Measurements from ENCODE around the gene WDR87. TPM values are rescaled to one million over a fixed set of nuclear protein-coding genes. Genes with fewer than 3 reads are reported as not detected.

WDR87 gene
- total RNA-seq, 2 donors from 2014 or later = not detected

DNA sequence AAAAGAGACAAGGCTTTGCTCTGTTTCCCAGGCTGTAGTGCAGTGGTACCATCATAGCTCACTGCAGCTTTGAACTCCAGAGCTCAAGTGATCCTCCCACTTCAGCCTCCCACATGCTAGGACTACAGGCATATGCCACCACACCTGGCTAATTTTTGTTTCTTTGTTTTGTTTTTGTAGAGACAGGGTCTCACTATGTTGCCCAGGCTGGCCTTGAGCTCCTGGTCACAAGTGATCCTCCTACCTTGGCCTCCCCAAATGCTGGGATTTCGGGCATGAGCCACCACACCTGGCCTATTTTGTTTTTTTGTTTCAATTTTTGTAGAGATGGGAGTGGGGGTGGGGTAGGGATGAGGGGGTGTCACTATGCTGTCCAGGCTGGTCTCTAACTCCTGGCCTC, 6.9 kb downstream of the WDR87 start:
- no peak for TF ChIP-seq POLR2A (IDR thresholded peaks at IDR 0.05)
- TF ChIP-seq, protein P1, sequence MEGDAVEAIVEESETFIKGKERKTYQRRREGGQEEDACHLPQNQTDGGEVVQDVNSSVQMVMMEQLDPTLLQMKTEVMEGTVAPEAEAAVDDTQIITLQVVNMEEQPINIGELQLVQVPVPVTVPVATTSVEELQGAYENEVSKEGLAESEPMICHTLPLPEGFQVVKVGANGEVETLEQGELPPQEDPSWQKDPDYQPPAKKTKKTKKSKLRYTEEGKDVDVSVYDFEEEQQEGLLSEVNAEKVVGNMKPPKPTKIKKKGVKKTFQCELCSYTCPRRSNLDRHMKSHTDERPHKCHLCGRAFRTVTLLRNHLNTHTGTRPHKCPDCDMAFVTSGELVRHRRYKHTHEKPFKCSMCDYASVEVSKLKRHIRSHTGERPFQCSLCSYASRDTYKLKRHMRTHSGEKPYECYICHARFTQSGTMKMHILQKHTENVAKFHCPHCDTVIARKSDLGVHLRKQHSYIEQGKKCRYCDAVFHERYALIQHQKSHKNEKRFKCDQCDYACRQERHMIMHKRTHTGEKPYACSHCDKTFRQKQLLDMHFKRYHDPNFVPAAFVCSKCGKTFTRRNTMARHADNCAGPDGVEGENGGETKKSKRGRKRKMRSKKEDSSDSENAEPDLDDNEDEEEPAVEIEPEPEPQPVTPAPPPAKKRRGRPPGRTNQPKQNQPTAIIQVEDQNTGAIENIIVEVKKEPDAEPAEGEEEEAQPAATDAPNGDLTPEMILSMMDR (IDR thresholded peaks at IDR 0.05) = no peak
- no peaks in the 10 kb centered on the region for H3K27me3 ChIP-seq
- intact Hi-C loops (cut with DNase I) = loop anchor here (10.0 kb wide), 2 partner anchors 185 to 335 kb away; no protein-coding TSS in a partner anchor
- no peaks in the 10 kb centered on the region for H3K9me3 ChIP-seq
- DNase-seq (no peak), ATAC-seq (no peak)
- no peak overlapping the region for H3K4me3 ChIP-seq
- 71 to 100% methylated on average over 1 of the region's 1 CpG for WGBS, 2 donors
- no peaks in the 10 kb centered on the region for H3K4me1 ChIP-seq
- no peak overlapping the region for H3K27ac ChIP-seq
- H3K36me3 ChIP-seq (replicated peaks in 1 of 2; ENCODE audit: insufficient read depth in 1 of 2, low read depth in 2 of 2) = no peaks in the 10 kb centered on the region

DNA sequence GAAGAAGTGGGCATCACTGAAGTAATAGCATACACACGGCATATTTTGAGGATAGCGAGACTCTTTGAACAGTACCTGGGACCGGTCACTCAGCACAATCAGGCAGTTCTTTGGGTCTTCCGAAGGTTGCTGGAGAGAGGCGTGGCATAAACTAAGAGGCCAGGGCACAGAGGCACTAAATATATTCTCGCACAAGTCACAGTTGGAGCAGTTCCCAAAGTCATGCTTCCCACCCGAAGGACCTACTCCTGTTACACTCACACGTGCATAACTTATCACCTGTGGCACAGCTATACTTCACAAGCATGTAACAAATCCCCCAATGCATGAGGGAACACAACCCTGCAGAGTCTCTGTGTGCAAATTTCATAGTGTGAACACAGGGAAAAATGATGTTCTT, 10.2 kb downstream of the WDR87 start:
- ATAC-seq = no peak
- no peaks in the 10 kb centered on the region for H3K9me3 ChIP-seq

DNA sequence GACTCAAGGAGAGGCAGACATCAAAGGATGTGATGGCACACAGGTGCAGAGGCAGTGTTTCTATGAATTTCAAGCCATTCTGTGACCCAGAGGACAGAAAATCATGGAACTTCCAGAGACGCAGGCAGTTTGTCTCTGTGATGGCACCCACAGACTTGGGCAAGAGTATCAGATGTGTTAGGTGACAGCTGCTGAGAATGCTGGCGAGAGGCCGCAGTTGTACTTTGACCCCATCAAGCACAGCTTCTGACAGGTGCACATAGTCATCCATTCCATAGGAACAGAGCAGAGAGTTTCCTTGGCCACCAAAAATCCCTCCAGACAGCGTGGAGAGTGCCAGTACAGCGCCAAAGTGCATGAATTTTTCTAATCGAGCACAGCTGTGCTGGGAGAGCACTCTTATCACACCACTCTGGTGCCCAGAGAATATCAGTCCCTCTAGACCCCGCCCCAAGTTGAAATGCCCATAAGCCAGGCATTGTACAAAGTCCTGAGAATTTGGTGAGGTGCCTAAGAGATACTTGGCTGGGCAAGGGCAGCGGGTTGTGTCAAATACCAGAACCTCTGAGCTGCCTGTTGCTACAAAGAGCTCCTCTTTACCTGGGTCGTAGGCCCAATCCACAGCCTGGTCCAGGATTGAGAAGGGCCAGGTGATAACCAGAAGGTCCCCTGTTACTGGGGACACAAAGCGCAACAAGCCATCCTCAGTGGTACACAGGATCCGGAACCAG, 12.4 kb downstream of the WDR87 start:
- H3K9me3 ChIP-seq = no peaks in the 10 kb centered on the region
- no peaks in the 10 kb centered on the region for H3K27me3 ChIP-seq
- H3K4me3 ChIP-seq = no peak overlapping the region
- ATAC-seq (no peak), DNase-seq (no peak)
- 57 to 65% methylated on average over 11 of the region's 11 CpGs for WGBS, 2 donors
- intact Hi-C loops (cut with DNase I) = loop anchor here (10.0 kb wide), 2 partner anchors 191 to 341 kb away; no protein-coding TSS in a partner anchor
- H3K4me1 ChIP-seq = no peaks in the 10 kb centered on the region
- no peaks in the 10 kb centered on the region for H3K36me3 ChIP-seq (replicated peaks in 1 of 2; ENCODE audit: insufficient read depth in 1 of 2, low read depth in 2 of 2)
- H3K27ac ChIP-seq = no peak overlapping the region
- TF ChIP-seq, protein P1 (IDR thresholded peaks at IDR 0.05) = no peak
- no peak for TF ChIP-seq POLR2A (IDR thresholded peaks at IDR 0.05)

More for the DNA sequence above, 10.2 kb downstream of the WDR87 start:
- H3K27ac ChIP-seq = no peak overlapping the region
- 59 to 74% methylated on average over 8 of the region's 8 CpGs for WGBS, 2 donors
- intact Hi-C loops (cut with DNase I) = loop anchor here (10.0 kb wide), 2 partner anchors 189 to 339 kb away; no protein-coding TSS in a partner anchor
- H3K27me3 ChIP-seq = no peaks in the 10 kb centered on the region
- H3K36me3 ChIP-seq (replicated peaks in 1 of 2; ENCODE audit: insufficient read depth in 1 of 2, low read depth in 2 of 2) = no peaks in the 10 kb centered on the region
- no peak for DNase-seq
- H3K4me1 ChIP-seq = no peaks in the 10 kb centered on the region
- TF ChIP-seq, protein P1 (IDR thresholded peaks at IDR 0.05) = no peak
- TF ChIP-seq POLR2A (IDR thresholded peaks at IDR 0.05) = no peak
- no peak overlapping the region for H3K4me3 ChIP-seq

DNA sequence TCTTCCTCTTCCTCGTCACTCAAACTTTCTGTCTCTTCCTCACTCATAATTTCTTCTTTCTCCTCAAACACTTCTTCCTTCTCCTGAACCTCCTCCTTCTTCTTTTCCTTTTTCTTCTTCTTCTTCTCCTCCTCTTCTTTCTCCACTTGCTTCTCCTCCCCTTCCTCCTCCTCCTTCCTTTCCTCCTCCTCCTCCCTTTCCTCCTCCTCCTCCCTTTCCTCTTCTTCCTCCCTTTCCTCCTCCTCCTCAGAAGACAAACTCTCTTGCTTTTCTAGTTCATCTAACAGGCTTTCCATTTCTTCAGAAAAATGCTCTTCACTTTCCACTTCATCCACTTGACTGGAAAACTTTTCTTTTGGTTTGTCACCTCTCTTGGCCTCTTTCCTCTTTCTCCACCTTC, 19.8 kb downstream of the WDR87 start:
- no peak overlapping the region for H3K4me3 ChIP-seq
- H3K36me3 ChIP-seq (replicated peaks in 1 of 2; ENCODE audit: insufficient read depth in 1 of 2, low read depth in 2 of 2) = no peaks in the 10 kb centered on the region
- H3K9me3 ChIP-seq = no peaks in the 10 kb centered on the region
- TF ChIP-seq POLR2A (IDR thresholded peaks at IDR 0.05) = no peak
- TF ChIP-seq, protein P1 (IDR thresholded peaks at IDR 0.05) = no peak
- H3K4me1 ChIP-seq = no peaks in the 10 kb centered on the region
- intact Hi-C loops (cut with DNase I) = no loop called here
- DNase-seq (no peak), ATAC-seq (no peak)
- no peak overlapping the region for H3K27ac ChIP-seq
- no peaks in the 10 kb centered on the region for H3K27me3 ChIP-seq
- WGBS, 2 donors = 45 to 54% methylated on average over 1 of the region's 1 CpG

DNA sequence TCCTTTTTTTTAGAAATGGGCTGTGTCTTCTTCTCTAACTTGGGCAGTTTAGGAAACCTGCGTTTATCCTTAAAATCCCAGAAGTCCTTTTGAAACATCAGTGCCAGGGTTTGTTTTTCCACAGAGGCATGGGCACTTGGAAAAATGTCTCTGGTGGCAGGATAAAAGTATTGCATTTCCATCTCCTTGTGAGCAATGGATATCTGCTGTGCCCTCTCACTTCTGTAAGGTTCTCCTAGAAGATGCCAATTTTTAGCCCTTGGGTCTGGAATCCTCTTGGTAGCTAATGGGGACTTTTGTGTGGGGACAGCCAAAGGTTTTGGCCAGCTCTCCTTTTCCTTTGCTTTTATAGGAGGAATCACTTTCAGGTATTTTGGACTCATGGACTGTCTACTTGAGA, 21.0 kb downstream of the WDR87 start:
- Histone ChIP-seq H3K4me3 (no peak overlapping the region), H3K27ac (no peak overlapping the region), H3K9me3 (no peaks in the 10 kb centered on the region), H3K27me3 (no peaks in the 10 kb centered on the region), H3K36me3 (replicated peaks in 1 of 2; ENCODE audit: insufficient read depth in 1 of 2, low read depth in 2 of 2) (no peaks in the 10 kb centered on the region), H3K4me1 (no peaks in the 10 kb centered on the region)
- DNase-seq (no peak), ATAC-seq (no peak)
- TF ChIP-seq POLR2A (IDR thresholded peaks at IDR 0.05) = no peak
- TF ChIP-seq, protein P1 (IDR thresholded peaks at IDR 0.05) = no peak
- intact Hi-C loops (cut with DNase I) = no loop called here
- WGBS, 2 donors = 70 to 71% methylated on average over 1 of the region's 1 CpG
